Activated B cell treated with CpG ODN at 0.5 μM for 24 hours (primary cell): ENCODE measurements around the gene JDP2. TPM values are rescaled to one million over a fixed set of nuclear protein-coding genes. Genes with fewer than 3 reads are reported as not detected.
A peak's percentile ranks its signal among the peaks of the same experiment; 100 is the strongest.

Experiments used
- ATAC-seq: fragments of 200-7000 bp; cut with Tn5 transposase; one replicate; pipeline ENCODE4 v1.10.0; 2021; ENCODE audit warnings: low read depth, mild to moderate bottlenecking, moderate library complexity
- CTCF ChIA-PET: fragments of 350-600 bp; sonication (Branson Sonifier 250); formaldehyde crosslinking; loops from one replicate; lab custom pipeline; 2021; ENCODE audit warnings: antibody characterized with exemption; lab: Charles Lee
- POLR2A ChIA-PET: fragments of 350-600 bp; sonication (Branson Sonifier 250); formaldehyde crosslinking; loops from one replicate; lab custom pipeline; 2021; ENCODE audit warnings: antibody characterized with exemption; lab: Charles Lee
- DNase-seq: peaks from one replicate; pipeline ENCODE4 v3.0.0; 2022
- H3K27ac Mint-ChIP-seq: one replicate; pipeline ENCODE4 v1.8.0; 2020; ENCODE audit warnings: mixed read lengths
- H3K27me3 Mint-ChIP-seq: one replicate; pipeline ENCODE4 v1.8.0; 2021; ENCODE audit warnings: mixed read lengths
- H3K36me3 Mint-ChIP-seq: one replicate; pipeline ENCODE4 v1.8.0; 2021; ENCODE audit warnings: low read depth, mixed read lengths
- H3K4me1 Mint-ChIP-seq: one replicate; pipeline ENCODE4 v1.8.0; 2021; ENCODE audit warnings: mixed read lengths
- H3K4me3 Mint-ChIP-seq: one replicate; pipeline ENCODE4 v1.8.0; 2020; ENCODE audit warnings: mild to moderate bottlenecking, mixed read lengths
- H3K9me3 Mint-ChIP-seq: one replicate; pipeline ENCODE4 v1.8.0; 2020; ENCODE audit warnings: mixed read lengths
- intact Hi-C: fragments of 100-400 bp; cut with micrococcal nuclease; formaldehyde crosslinking; loops from one replicate; pipeline ENCODE4 v1.15.1; 2024
- total RNA-seq: library from RNA; stranded (reverse); gene quantifications from 2 replicates; pipeline ENCODE4 v1.2.3, GENCODE V29; 2022
- TF ChIP-seq, protein P1 (sequence below): fragments of 200-600 bp; IDR thresholded peaks from one replicate; pipeline ENCODE4 v1.8.0; 2022; ENCODE audit warnings: antibody characterized with exemption, mild to moderate bottlenecking

Gene JDP2
- total RNA-seq, 1 donor from 2014 or later = 21.2 TPM

DNA sequence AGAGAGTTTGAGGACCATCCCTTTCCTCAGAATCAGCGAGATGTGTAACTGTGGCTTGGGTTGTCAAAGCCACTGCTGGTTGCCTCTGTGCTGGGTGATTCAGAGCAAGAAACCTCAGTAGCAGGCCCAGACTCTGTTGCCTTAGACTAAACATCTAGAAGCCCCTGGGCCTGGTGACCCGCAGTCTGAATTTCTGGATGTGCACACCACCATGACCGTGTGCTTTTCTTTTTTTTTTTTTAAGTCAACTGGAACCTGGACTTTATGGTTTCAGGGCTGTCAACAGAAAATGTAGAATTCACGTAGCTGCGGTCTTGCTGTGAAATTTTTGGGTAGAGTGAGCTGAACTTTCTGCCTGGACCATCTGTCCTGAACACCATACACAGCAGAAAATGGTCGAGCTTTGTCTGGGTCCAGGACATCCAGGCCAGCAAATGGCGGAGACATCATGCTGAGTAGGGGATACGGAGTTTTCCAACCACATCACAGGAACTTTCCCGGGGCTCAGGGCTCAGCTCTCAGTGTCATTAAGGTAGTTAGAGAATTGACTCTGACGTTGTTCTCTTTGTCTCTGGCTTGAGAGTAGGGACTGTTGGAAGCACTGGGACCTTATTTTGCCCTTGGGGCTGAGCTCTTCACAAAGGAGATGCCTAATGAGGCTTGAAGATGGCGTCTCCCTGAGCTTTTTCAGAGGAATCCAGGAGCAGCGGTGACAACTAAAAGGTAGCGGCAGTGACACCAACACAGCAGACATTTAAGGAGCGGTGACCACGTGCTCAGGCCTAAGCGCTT lies 71.5 kb downstream of the JDP2 start:
- DNase-seq (no peak), ATAC-seq (peak; percentile 70)
- H3K27ac Mint-ChIP-seq = peak overlapping the region; percentile 66
- H3K9me3 Mint-ChIP-seq = no peaks in the 10 kb centered on the region
- ChIA-PET CTCF (interaction anchor here (1.0 to 2.1 kb wide), 3 partner anchors 11 to 78 kb away, joined by 5 to 8 read pairs (median 7); no protein-coding TSS in a partner anchor), POLR2A (interaction anchor here (0.6 to 10.1 kb wide), 5 partner anchors 13 to 373 kb away, joined by 3 to 132 read pairs (median 3); partner anchors contain the start of genes ERG28, NEK9 and TTLL5)
- no peaks in the 10 kb centered on the region for H3K27me3 Mint-ChIP-seq
- peaks cover 47% of the 10 kb centered on the region for H3K4me1 Mint-ChIP-seq
- intact Hi-C loops = loop anchor here (1.0 kb wide), 1 partner anchor 12 kb away; no protein-coding TSS in a partner anchor
- TF ChIP-seq, protein P1, sequence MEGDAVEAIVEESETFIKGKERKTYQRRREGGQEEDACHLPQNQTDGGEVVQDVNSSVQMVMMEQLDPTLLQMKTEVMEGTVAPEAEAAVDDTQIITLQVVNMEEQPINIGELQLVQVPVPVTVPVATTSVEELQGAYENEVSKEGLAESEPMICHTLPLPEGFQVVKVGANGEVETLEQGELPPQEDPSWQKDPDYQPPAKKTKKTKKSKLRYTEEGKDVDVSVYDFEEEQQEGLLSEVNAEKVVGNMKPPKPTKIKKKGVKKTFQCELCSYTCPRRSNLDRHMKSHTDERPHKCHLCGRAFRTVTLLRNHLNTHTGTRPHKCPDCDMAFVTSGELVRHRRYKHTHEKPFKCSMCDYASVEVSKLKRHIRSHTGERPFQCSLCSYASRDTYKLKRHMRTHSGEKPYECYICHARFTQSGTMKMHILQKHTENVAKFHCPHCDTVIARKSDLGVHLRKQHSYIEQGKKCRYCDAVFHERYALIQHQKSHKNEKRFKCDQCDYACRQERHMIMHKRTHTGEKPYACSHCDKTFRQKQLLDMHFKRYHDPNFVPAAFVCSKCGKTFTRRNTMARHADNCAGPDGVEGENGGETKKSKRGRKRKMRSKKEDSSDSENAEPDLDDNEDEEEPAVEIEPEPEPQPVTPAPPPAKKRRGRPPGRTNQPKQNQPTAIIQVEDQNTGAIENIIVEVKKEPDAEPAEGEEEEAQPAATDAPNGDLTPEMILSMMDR = no peak
- no peak overlapping the region for H3K4me3 Mint-ChIP-seq
- no peaks in the 10 kb centered on the region for H3K36me3 Mint-ChIP-seq

GRCh38 chr14:75501080-75501479 lies 73.3 kb downstream of the JDP2 start:
- ATAC-seq (no peak), DNase-seq (no peak)
- ChIA-PET CTCF (no interaction called here), POLR2A (no interaction called here)
- TF ChIP-seq, protein P1 = no peak
- no peak overlapping the region for H3K27ac Mint-ChIP-seq
- H3K4me1 Mint-ChIP-seq = peaks cover 30% of the 10 kb centered on the region
- H3K4me3 Mint-ChIP-seq = no peak overlapping the region
- no peaks in the 10 kb centered on the region for H3K27me3 Mint-ChIP-seq
- intact Hi-C loops = no loop called here
- no peaks in the 10 kb centered on the region for H3K36me3 Mint-ChIP-seq
- no peaks in the 10 kb centered on the region for H3K9me3 Mint-ChIP-seq

DNA sequence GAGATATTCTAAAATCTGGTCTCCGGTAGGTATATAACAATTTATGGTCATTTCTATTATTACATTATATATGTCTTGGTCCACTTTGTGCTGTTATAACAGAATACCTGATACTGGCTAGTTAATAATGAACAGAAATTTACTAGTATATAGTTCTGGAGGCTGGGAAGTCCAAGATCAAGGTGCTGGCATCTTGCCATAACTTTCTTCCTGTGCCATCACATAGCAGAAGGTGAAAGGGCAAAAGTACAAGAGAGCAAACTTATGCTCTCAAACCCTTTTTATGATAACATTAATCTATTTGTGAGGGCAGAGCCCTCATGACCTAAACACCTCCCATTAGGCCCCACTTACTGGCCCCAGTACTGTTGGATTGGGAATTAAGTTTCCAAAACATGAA lies 76.6 kb downstream of the JDP2 start:
- H3K27ac Mint-ChIP-seq = no peak overlapping the region
- TF ChIP-seq, protein P1 = no peak
- no peak overlapping the region for H3K4me3 Mint-ChIP-seq
- peaks cover 3% of the 10 kb centered on the region for H3K4me1 Mint-ChIP-seq
- peaks cover 1% of the 10 kb centered on the region for H3K9me3 Mint-ChIP-seq
- POLR2A ChIA-PET = no interaction called here
- ATAC-seq (no peak), DNase-seq (no peak)
- H3K27me3 Mint-ChIP-seq = no peaks in the 10 kb centered on the region
- intact Hi-C loops = no loop called here
- H3K36me3 Mint-ChIP-seq = no peaks in the 10 kb centered on the region
- CTCF ChIA-PET = no interaction called here

- ATAC-seq (no peak), DNase-seq (no peak)
- Mint-ChIP-seq H3K9me3 (peaks cover 5% of the 10 kb centered on the region), H3K4me1 (peaks cover 15% of the 10 kb centered on the region), H3K27me3 (no peaks in the 10 kb centered on the region), H3K4me3 (no peak overlapping the region), H3K27ac (no peak overlapping the region), H3K36me3 (no peaks in the 10 kb centered on the region)
- intact Hi-C loops = no loop called here
- POLR2A ChIA-PET = no interaction called here
- CTCF ChIA-PET = no interaction called here
- TF ChIP-seq, protein P1 = no peak
Measured at GRCh38 chr14:75506930-75507329, 79.1 kb downstream of the JDP2 start.

DNA sequence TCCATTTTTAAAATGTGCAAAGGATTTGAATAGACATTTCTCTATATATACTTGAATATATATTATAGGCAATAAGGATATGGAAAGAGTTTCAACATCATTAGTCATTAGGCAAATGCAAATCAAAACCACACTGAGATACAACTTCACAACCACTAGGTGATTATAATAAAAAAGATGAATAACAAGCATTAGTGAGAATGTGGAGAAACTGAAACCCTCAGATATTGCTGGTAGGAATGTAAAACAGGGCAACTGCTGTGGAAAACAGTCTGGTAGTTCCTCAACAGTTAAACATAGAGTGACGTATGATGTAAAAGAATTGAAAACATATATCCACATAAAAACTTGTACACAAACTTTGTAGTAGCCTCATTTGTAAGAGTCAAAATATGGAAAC lies 82.7 kb downstream of the JDP2 start:
- Mint-ChIP-seq H3K36me3 (no peaks in the 10 kb centered on the region), H3K9me3 (peaks cover 5% of the 10 kb centered on the region), H3K4me3 (no peak overlapping the region), H3K27me3 (no peaks in the 10 kb centered on the region), H3K27ac (peak overlapping the region; percentile 53), H3K4me1 (peaks cover 39% of the 10 kb centered on the region)
- TF ChIP-seq, protein P1 = no peak
- no peak for DNase-seq
- POLR2A ChIA-PET = no interaction called here
- CTCF ChIA-PET = no interaction called here
- no peak for ATAC-seq
- intact Hi-C loops = loop anchor here (10.0 kb wide), 1 partner anchor 1614 kb away; no protein-coding TSS in a partner anchor
